Measurements from ENCODE around the gene POLR2M.

- TF ChIP-seq CTCF (IDR thresholded peaks at IDR 0.05): no peak
- TF ChIP-seq POLR2A (IDR thresholded peaks at IDR 0.05): no peak
Measured at GRCh38 chr15:57657619-57658018, 48.9 kb upstream of the POLR2M start.

All from uterus (tissue), 2 donors.